ENCODE data around the gene VAV2.
"Not testable (repeated sequence)": the region's sequence is repeated elsewhere in the genome, so short reads cannot be mapped to it uniquely, and the experiment has no call there.

The VAV2 gene

GRCh38 chr9:133760713-133761290 lies 231.3 kb downstream of the VAV2 start:
- no peak for DNase-seq

GRCh38 chr9:133759946-133760345 lies 232.2 kb downstream of the VAV2 start:
- DNase-seq = no peak

GRCh38 chr9:133759146-133759900 lies 232.8 kb downstream of the VAV2 start:
- no peak for DNase-seq

- DNase-seq = no peak
Measured at GRCh38 chr9:133758228-133758627, 233.9 kb downstream of the VAV2 start.

GRCh38 chr9:133754688-133755227 lies 237.4 kb downstream of the VAV2 start:
- DNase-seq = no peak

GRCh38 chr9:133754187-133754586 lies 237.9 kb downstream of the VAV2 start:
- DNase-seq = no peak

GRCh38 chr9:133752739-133753446 lies 239.2 kb downstream of the VAV2 start:
- DNase-seq = no peak

- no peak for DNase-seq
Measured at GRCh38 chr9:133750982-133751649, 241.0 kb downstream of the VAV2 start.

- no peak for DNase-seq
Measured at GRCh38 chr9:133747309-133747708, 244.8 kb downstream of the VAV2 start.

GRCh38 chr9:133744528-133744927 lies 247.6 kb downstream of the VAV2 start:
- not testable (repeated sequence) for DNase-seq

GRCh38 chr9:133742849-133743444 lies 249.2 kb downstream of the VAV2 start:
- DNase-seq = peak; percentile 75

GRCh38 chr9:133742251-133742650 lies 249.9 kb downstream of the VAV2 start:
- no peak for DNase-seq

- no peak for DNase-seq
Measured at GRCh38 chr9:133741716-133742115, 250.4 kb downstream of the VAV2 start.

- no peak for DNase-seq
Measured at GRCh38 chr9:133740911-133741310, 251.2 kb downstream of the VAV2 start.

- no peak for DNase-seq
Measured at GRCh38 chr9:133739408-133740280, 252.5 kb downstream of the VAV2 start.

- no peak for DNase-seq
Measured at GRCh38 chr9:133738640-133739225, 253.4 kb downstream of the VAV2 start.

GRCh38 chr9:133737774-133738639 lies 254.1 kb downstream of the VAV2 start, which contains the start of gene SARDH:
TSS of gene SARDH (minus strand) at chr9:133738352. CDS start at chr9:133734173, 4,179 bp downstream.
- no peak for DNase-seq

- DNase-seq = no peak
Measured at GRCh38 chr9:133737071-133737773, 254.9 kb downstream of the VAV2 start.

GRCh38 chr9:133735931-133736330 lies 256.2 kb downstream of the VAV2 start:
- no peak for DNase-seq

GRCh38 chr9:133735415-133735775 lies 256.7 kb downstream of the VAV2 start:
- DNase-seq = no peak
